AG08395 (cell line): ENCODE results near the gene KCNH6.

Experiments used
- DNase-seq: peaks from one replicate; pipeline ENCODE4 v3.0.0; 2012; ENCODE audit warnings: mixed read lengths, low spot score

KCNH6 gene

DNA sequence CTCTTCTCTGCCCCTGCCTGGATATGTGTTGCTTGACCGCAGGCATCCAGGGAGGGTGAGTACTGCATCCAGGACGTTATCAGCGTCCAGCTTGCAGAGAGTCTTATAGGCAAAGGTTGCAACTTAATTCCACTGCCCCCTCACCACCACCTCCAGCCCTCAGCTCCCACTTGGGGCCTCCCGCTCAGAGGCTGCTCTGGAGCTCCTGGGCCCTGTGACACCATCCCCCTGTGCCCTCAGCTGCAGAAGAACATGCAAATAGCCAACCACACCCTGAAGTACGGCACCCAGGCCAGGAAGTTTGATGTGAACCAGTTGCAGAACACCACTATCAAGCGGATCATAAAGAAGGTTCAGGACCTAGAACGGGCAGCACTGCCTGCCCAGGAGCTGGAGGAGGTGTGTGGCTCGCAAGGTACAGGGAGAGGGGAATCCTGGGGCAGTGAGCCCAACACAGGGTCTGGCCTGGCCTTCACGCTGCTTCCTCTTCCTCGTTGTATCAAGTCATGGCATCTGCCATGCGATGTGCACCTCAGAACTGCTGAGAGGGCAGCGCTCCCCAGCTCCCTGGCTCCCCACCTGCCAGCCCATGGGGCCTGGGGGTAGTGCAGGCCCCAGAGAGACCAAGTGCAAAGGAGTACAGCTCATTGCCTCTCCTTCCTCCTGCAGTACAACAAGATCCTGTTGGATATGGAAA lies 36.7 kb upstream of the KCNH6 start:
- DNase-seq: no peak

DNA sequence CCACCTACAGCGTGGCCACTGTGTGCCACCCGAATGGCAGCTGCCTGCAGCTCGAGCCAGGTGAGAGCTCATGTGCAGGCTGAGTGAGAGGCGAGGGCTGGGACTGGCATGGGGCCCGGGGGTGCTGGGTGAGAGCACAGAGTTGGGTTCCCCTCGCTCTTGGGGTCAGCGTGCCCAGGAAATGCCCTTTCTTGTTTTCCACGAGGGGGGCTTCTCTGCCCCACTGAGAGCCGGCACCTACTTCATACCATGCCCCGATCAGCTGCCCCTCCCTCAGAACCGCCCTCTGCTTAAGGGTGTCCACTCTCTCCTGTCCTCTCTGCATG lies 36.2 kb upstream of the KCNH6 start:
- DNase-seq: no peak

DNA sequence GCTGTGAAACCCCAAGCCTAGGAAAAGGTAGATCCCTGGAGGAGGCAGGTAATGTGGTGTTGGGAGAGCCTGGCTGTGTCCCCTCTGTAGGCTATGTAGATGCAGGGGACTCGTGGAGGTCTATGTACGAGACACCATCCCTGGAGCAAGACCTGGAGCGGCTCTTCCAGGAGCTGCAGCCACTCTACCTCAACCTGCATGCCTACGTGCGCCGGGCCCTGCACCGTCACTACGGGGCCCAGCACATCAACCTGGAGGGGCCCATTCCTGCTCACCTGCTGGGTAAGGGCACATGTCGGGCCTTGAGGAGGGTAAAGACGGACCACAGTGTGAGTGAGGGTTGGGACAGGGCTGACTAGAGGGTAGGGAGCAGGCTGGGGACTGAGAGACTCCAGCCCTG lies 34.3 kb upstream of the KCNH6 start:
- no peak for DNase-seq

DNA sequence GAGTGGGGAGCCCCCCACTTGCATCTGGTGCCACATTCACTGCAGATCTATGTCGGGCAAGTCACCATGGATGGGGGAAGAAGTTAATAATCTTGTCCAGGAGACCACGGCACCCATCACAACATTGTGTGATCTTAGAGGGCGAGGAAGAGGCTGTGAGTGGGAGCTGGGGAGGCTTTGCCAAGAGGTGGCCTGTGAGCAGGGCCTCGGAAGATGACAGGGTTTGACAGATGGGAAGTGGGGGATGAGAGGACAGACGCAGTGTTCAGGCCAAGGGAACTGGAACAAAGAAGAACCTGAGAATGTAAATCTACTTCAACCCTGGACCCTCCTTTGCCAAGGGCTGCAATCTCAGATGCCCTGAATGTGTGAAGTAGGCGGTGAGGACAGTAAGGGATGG lies 33.9 kb upstream of the KCNH6 start:
- no peak for DNase-seq

DNA sequence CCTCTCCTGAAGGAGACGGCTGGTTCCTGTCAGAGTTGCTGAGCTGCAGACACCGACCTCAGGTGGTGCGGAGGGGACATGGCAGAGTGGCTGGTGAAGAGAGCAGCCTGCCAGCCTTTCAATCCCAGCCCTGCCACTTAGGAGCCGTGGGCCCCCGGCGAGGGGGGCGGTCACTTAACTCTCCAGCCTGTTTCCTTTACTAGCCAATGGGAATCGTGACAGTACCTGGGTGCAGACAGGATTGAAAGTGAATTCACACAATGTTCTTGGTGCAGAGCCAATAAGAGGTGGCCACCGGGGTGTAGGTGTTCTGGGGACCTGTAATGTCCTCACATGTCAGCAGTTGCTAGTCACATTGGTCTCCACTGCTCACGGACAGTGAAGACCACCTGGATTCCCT lies 32.8 kb upstream of the KCNH6 start:
- DNase-seq: no peak

DNA sequence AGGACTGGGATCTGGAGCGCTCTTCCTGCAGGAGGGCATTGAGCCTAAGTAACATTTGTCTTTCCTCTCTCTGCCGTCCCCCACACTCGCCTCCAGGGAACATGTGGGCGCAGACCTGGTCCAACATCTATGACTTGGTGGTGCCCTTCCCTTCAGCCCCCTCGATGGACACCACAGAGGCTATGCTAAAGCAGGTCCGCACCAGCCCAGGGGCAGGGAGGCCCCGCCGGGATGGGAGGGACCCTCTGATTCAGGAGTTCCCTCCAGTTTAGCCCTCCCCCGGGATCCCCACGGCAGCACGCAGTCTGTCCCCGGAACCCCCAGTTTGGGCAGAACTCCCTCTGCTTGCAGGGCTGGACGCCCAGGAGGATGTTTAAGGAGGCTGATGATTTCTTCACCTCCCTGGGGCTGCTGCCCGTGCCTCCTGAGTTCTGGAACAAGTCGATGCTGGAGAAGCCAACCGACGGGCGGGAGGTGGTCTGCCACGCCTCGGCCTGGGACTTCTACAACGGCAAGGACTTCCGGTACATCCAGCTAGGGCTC lies 32.2 kb upstream of the KCNH6 start:
- no peak for DNase-seq

DNA sequence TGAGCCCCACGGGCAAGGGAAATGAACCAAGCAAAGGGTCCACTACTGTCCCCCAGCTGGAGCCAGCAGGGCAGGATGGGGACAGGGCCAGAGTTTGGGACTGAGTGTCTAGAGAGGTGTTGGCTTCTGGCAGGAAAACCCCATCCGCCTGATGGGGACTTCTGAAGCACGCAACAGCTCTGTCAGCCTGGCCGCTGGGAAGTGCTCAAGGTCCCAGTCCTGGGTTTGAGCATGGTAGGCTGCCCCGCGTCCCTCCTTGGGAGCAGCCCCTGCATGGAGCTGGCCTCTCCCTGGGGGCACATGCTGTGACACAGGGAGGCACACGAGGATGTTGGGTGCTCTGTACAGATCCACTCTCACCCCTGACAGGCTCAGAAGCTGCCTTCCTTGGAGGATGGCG lies 31.7 kb upstream of the KCNH6 start:
- DNase-seq: no peak

DNA sequence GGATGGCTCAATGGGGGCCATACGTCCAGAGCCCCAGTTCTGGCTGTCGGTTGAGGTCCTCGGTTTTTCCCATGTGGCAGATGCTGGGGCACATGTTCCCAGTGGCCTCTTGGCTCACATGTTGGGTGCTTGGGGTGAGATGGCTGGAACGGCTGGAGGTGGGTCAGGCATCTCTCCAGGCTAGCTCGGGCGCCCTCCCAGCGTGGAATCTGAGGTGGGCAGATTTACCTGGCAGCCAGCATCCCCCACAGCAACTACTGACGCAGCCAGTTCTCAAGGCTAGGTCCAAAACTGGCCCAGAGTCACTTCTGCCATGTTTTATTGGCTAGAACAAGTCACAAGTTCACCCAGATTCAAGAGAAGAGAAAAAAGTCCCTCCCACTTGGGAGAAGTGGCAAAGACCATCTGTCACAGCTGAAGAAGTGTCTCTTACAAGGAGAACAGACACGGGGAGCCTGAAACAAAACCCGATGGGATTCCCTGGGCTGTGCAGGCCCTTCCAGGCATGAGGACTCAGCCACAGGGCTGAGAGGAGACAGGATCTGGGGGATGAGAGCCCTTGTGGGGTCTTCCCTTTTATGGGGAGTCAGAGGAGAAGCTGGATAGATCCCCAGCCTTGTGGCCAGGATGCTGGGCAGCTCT lies 31.1 kb upstream of the KCNH6 start:
- DNase-seq: no peak

DNA sequence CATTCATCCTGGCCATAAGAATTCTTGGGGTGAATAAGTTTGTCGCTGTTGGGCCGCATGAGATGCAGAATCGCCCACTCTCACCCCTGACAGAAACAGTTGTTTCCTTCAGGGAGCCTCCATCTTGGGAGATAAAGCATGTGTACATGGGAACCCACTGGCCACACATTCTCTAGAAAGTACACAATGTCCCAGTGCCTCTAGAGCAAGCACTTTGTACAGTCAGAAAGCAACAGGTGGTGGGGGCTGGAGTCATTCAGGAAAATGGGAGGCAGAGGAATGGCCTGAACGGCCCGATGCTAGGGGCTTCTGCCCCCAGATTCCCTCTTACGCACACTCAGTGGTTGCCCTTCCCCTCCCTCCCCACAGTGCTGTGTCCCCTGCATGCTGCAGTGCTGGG lies 30.2 kb upstream of the KCNH6 start:
- no peak for DNase-seq

DNA sequence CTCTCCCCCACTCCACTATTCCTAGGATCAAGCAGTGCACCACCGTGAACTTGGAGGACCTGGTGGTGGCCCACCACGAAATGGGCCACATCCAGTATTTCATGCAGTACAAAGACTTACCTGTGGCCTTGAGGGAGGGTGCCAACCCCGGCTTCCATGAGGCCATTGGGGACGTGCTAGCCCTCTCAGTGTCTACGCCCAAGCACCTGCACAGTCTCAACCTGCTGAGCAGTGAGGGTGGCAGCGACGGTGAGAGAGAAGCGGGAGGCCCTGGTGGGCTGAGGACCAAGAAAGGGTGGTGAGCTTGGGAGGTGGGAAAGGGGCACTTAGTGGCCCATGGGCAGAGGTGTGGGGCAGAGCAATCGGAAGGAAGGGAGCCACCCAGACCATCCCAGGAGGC lies 29.7 kb upstream of the KCNH6 start:
- DNase-seq: no peak

DNA sequence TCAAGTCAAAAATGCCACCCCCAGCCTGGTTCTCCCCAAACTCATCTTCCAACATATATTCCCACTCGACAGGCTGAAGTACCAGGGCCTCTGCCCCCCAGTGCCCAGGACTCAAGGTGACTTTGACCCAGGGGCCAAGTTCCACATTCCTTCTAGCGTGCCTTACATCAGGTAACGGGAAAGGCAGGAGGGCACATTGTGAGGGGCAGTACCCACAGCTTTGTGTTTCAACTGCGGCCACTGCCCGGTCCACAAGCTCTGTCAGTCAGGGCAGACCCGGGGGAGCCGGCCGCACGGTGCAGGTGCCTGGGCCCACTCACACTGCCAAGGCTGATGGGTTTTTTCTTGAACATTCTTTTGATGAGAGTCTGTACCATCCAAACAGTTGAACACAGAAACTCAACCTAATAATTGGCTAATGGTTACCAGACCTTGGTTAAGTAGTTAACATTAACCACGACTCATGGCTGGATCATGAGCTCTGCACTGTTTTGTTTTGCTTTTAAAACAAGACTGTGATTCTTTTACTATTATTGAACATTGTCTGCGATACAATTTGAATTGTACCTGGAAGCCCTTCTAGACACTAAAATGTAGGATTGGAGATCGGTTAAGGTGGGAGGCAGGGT lies 28.7 kb upstream of the KCNH6 start:
- no peak for DNase-seq

DNA sequence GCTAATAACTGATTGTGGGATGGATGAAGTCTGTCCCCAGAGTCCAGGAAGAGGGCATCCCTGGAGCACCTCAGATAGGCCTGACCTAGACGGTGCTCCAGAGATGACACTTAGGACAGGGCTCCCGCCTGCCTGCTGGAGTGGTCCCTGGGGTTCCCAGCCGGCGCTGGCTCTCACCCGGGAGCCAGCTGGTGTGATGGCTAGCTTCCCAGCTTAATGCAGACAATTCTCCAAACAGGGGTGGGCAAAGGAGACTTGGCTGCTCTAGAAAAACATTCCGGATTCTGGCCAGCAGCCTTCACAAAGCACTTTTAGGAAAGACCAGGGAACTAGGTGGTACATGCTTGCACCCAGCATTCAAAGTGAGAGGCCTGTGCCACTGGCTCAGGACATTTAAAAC lies 27.7 kb upstream of the KCNH6 start:
- no peak for DNase-seq

DNA sequence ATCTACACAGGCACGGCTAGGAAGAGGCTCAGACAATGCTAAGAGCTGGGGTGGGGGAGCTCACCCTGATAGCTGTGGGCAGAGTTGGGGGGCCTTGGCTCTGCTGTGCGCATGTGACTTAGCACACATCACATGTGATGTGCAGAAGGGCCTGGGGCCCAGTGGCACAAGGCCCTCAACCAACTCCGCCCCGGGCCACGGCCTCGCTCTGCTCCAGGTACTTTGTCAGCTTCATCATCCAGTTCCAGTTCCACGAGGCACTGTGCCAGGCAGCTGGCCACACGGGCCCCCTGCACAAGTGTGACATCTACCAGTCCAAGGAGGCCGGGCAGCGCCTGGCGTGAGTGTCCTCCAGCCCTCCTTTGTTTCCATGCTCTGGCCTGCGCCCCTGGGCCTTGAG lies 27.0 kb upstream of the KCNH6 start:
- no peak for DNase-seq

DNA sequence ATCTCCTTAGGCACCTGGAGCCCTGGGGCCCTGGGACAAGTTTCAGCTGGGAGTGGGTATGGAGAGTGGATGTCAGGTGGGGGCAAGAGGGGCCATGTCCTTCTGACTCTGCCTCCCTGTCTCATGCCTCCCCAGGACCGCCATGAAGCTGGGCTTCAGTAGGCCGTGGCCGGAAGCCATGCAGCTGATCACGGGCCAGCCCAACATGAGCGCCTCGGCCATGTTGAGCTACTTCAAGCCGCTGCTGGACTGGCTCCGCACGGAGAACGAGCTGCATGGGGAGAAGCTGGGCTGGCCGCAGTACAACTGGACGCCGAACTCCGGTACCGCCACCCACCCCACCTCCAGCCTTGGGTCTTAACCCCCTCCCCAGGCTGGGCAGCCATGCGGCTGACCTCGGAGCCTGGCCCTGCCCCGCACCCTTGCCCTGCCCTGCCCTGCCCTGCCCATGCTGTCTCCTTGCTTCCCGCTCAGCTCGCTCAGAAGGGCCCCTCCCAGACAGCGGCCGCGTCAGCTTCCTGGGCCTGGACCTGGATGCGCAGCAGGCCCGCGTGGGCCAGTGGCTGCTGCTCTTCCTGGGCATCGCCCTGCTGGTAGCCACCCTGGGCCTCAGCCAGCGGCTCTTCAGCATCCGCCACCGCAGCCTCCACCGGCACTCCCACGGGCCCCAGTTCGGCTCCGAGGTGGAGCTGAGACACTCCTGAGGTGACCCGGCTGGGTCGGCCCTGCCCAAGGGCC lies 26.3 kb upstream of the KCNH6 start:
- no peak for DNase-seq

DNA sequence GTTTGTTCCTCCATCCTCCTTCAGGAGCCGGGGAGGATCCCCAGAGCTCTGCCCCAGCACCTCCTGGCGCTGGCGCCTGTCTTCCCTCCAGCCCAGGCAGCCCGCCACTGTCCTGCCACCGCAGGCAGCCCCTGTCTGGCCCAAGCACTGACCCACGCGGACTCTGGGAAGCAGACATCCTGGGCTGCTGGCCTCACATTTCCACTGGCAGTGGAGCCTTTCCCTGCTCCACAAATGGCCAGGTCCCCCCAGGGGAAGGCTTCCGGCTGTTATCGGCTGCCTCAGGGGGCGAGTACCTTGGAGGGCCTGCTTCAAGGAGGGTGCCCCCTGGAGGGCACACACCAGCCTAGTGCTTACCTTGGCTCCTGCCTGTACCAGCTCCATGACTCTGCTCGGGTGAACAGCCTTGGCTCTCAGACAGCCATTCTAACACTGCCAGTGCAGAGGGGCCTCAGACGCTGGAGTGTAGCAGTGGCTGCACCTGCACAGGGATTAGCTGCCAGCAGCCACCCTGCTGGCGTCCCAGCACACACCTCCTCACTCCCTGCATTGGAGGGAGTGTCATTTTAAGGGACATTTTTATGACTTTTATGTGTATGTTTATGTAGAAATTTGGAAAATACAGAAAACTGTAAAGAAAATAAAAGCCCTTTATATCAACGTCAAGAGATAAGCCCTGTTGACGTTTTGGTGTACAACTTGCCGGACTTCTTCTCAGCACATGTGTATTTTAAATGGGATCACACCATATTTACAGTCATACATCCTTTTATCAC lies 25.3 kb upstream of the KCNH6 start:
- no peak for DNase-seq

DNA sequence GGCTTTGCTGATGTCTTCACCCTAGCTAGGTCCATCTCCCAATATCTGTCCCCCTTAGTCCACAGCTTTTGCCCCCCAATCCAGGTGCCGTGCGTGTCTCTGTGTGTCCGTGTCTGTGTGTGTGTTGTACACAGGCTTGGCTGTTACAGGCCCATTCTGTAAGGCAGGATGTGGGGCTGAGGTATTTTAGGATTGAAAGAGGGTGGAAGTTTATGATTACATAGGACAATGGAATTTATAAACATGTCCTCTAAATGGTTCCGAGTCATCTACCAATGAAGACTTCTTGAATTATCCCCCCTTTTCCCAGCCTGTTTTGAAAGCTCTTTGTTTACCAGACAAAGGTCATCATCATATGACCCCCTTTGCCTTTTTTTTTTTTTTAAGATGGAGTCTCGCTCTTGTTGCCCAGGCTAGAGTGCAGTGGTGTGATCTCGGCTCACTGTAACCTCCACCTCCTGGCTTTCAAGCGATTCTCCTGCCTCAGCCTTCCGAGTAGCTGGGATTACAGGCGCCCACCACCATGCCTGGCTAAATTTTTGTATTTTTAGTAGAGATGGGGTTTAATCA lies 24.4 kb upstream of the KCNH6 start:
- peak; percentile 68 for DNase-seq

DNA sequence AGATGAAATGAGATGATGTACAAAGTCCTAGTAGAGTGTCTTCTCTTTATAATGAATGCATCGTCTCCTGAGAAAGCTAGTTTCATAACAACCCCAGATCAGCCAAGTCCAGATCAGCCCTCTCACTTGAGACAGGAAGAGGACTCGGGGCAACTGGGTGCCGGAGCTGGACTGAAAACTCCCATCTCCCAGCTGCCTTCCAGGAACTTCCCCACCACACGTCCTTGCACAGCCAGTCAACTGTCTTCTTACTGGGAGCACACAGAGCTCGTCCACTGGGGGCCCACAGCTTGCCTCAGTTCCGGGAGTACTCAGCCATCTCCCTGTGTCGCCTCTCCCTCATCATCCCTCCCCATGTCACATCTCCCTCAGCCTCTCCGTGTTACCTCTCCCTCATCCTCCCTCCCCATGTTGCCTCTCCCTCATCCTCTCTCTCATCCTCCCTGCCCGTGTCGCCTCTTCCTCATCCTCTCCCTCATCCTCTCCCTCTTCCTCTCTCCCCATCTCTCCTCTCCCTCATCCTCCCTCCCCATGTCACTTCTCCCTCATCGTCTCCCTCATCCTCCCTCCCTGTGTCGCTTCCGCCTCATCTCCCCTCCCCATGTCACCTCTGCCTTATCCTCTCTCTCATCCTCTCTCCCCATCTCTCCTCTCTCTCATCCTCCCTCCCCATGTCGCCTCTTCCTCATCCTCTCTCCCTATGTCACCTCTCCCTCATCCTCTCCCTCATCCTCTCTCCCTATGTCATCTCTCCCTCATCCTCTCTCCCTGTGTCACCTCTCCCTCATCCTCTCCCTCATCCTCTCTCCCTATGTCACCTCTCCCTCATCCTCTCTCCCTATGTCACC lies 22.4 kb upstream of the KCNH6 start:
- no peak for DNase-seq

DNA sequence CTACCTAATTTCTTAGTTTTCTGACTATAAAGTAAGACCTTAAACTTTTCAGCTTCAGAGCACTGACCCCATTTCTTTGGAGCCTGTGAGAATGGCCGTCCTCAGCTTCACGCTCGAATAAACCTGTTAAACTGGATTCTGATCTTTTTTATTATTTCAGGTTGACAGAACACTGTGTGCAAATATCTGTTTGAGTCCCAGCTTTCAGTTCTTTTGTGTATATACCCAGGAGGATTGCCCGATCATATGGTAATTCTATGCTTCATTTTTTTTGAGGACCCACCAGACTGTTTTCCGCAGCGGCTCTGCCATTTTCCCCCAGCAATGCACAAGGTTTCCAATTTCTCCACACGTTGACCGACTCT lies 19.8 kb upstream of the KCNH6 start:
- DNase-seq: no peak

DNA sequence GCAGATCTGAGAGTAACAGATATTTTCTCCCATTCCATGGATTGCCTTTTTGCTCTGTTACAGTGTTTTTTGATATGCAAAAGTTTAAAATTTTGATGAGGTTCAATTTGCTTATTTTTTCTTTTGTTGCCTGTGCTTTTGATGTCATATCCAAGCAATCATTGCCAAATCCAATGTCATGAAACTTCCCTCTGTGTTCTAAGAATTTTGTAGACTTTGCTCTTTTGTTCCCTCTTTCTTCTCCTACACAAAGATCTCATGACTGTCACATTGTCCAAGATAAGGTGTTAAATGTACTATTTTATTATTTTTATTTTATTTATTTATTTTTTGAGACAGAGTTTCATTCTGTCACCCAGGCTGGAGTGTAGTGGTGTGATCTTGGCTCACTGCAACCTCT lies 18.9 kb upstream of the KCNH6 start:
- no peak for DNase-seq

DNA sequence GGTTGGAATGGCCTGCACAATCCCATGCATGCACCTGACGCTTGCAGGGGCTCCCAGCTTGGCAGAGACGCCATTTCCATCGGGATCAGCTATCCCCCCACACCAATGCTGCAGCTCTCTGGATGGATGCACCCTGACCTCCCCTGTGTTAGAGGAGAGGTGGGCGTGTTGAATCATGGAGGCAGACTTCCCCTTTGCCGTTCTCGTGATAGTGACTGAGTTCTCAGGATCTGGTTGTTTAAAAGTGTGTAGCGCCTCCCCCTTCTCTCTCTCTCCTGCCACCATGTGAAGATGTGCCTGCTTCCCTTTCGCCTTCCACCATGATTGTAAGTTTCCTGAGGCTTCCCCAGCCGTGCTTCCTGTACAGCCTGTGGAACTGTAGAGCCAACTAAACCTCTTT lies 17.8 kb upstream of the KCNH6 start:
- no peak for DNase-seq

DNA sequence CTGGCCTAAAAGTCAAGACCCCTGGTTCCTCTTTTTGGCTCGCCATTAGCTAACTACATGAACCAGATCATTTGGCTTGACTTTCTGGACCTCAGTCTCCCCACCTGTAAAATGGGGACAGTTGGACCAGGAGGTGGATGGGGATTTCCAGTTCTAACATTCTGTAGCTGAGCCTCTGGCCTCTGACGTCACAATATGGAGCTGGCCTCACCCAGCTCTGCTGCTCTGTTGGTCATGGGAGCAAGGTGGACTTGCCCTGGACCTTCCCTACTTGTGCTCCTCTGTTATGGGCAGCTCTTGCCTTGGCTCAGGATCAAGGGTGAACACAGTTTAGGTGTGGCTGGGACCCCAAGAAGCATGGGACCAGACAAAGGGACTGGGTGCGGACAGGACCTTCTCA lies 16.5 kb upstream of the KCNH6 start:
- no peak for DNase-seq
